Endothelial cell of umbilical vein (primary cell): Measurements from ENCODE around the gene AURKAIP1. TPM values are rescaled to one million over a fixed set of nuclear protein-coding genes. Genes with fewer than 3 reads are reported as not detected.

Experiments
- BruUV-seq: library from RNA; stranded (reverse); fragments of 400-500 nt; replicated peaks from 2 replicates; lab custom pipeline; 2021; lab: Mats Ljungman, UMichigan
- CTCF ChIA-PET: fragments of 300-600, 350-600 bp; sonication (Branson Sonifier 250); formaldehyde crosslinking; loops from one replicate; lab custom pipeline; 2021; ENCODE audit warnings: antibody characterized with exemption, inconsistent platforms; lab: Charles Lee
- POLR2A ChIA-PET: fragments of 300-600, 350-600 bp; sonication (Branson Sonifier 250); formaldehyde crosslinking; loops from one replicate; lab custom pipeline; 2021; ENCODE audit warnings: antibody characterized with exemption, inconsistent platforms; lab: Charles Lee
- DNase-seq: peaks from one replicate; pipeline ENCODE4 v3.0.0-alpha.2; 2011; ENCODE audit warnings: low read depth, low spot score
- FAIRE-seq: peaks from 2 replicates; lab custom pipeline; 2011; peaks lifted over from hg19 to GRCh38; lab: Jason Lieb, UNC
- H2AFZ ChIP-seq: 2 replicates; pipeline ENCODE4 v1.6.0; 2012; ENCODE audit warnings: low read depth, low read length, control low read depth, inconsistent platforms
- H3K27ac ChIP-seq: 2 replicates; pipeline ENCODE4 v1.5.1; 2011; ENCODE audit warnings: low read depth, mild to moderate bottlenecking, control low read depth, low read length, moderate library complexity; ENCODE audit not compliant: insufficient read depth
- H3K27me3 ChIP-seq, 2 experiments: 2 replicates each; pipeline versions ENCODE4 v1.6.0 to v1.6.1; 2011; ENCODE audit warnings: low read length in 2 of 2, mixed read lengths in 1 of 2; ENCODE audit not compliant: control insufficient read depth in 2 of 2, insufficient read depth in 2 of 2
- H3K36me3 ChIP-seq, 2 experiments: 2 replicates in 1 of 2; 3 replicates in 1 of 2; pipeline ENCODE4 v1.5.1; 2011; ENCODE audit warnings: low read length in 2 of 2, mild to moderate bottlenecking in 1 of 2, moderate library complexity in 1 of 2; ENCODE audit not compliant: control insufficient read depth in 2 of 2, insufficient read depth in 2 of 2; ENCODE audit errors: extremely low read depth in 1 of 2
- H3K4me1 ChIP-seq: 3 replicates; pipeline ENCODE4 v1.5.1; 2011; ENCODE audit warnings: mild to moderate bottlenecking, low read length; ENCODE audit not compliant: control insufficient read depth, insufficient read depth; ENCODE audit errors: extremely low read depth
- H3K4me2 ChIP-seq: 2 replicates; pipeline ENCODE4 v1.6.1; 2011; ENCODE audit warnings: low read length, control low read depth, mixed read lengths; ENCODE audit not compliant: insufficient read depth
- H3K4me3 ChIP-seq, 3 experiments: fragments of 200-600 bp in 1 of 3; sonication (generic), shearing (Covaris generic) in 1 of 3; replicated peaks in 1 of 3; 2 replicates each; pipeline ENCODE4 v1.5.1; 2011 to 2016; ENCODE audit warnings: control low read depth in 3 of 3, low read length in 3 of 3, mild to moderate bottlenecking in 2 of 3, inconsistent platforms in 1 of 3, low read depth in 1 of 3, moderate library complexity in 1 of 3; ENCODE audit not compliant: insufficient read depth in 1 of 3
- H3K79me2 ChIP-seq: 2 replicates; pipeline ENCODE4 v1.6.0; 2012; ENCODE audit warnings: low read length, inconsistent platforms; ENCODE audit not compliant: control insufficient read depth, insufficient read depth
- H3K9ac ChIP-seq: replicated peaks from 2 replicates; pipeline ENCODE3; 2011; ENCODE audit warnings: low read length, control low read depth; ENCODE audit not compliant: insufficient read depth; ENCODE audit errors: extremely low read depth
- H3K9me1 ChIP-seq: replicated peaks from 3 replicates; pipeline ENCODE4 v1.6.0; 2011; ENCODE audit warnings: mild to moderate bottlenecking, low read length; ENCODE audit not compliant: control insufficient read depth, insufficient read depth; ENCODE audit errors: extremely low read depth
- H3K9me3 ChIP-seq: replicated peaks from 2 replicates; pipeline ENCODE4 v1.5.1; 2012; ENCODE audit warnings: low read length, inconsistent platforms; ENCODE audit not compliant: control insufficient read depth, insufficient read depth
- H4K20me1 ChIP-seq: replicated peaks from 2 replicates; pipeline ENCODE3; 2011; ENCODE audit warnings: mild to moderate bottlenecking, low read length; ENCODE audit not compliant: control insufficient read depth, insufficient read depth; ENCODE audit errors: extremely low read depth
- EZH2 ChIP-seq: IDR thresholded peaks from 2 replicates; pipeline ENCODE4 v1.6.1; 2012; ENCODE audit warnings: borderline replicate concordance, low read depth, mild to moderate bottlenecking, moderate library complexity, low read length, inconsistent platforms; ENCODE audit not compliant: severe bottlenecking
- FOS ChIP-seq: IDR thresholded peaks from 2 replicates; pipeline ENCODE4 v1.6.1; 2011; ENCODE audit warnings: mild to moderate bottlenecking, low read length, moderate library complexity, borderline replicate concordance; ENCODE audit not compliant: insufficient read depth
- JUN ChIP-seq: IDR thresholded peaks from 2 replicates; pipeline ENCODE4 v1.6.1; 2011; ENCODE audit warnings: borderline replicate concordance, low read depth; ENCODE audit not compliant: insufficient read length, insufficient read depth
- dilution Hi-C: fragments of 300-500 bp; cut with MboI; formaldehyde crosslinking; loops from one replicate; pipeline ENCODE4 v1.15.0; 2019; ENCODE audit warnings: low sequenced_read_pairs; ENCODE audit not compliant: extremely low pct_ligation_motif_present
- intact Hi-C: fragments of 100-400 bp; cut with micrococcal nuclease; formaldehyde crosslinking; loops from one replicate; pipeline ENCODE4 v1.10.0; 2022
- polyA plus RNA-seq, 4 experiments: library from polyadenylated mRNA; depleted of rRNA in 3 of 4; stranded (reverse) in 3 of 4; unstranded in 1 of 4; fragments of >200 nt; gene quantifications; 2 replicates each; pipeline versions ENCODE4 v1.2.1 to v1.2.3, GENCODE V29; 2011 to 2012; ENCODE audit warnings: missing spikeins in 1 of 4
- total RNA-seq: library from RNA; stranded (reverse); gene quantifications from 2 replicates; pipeline ENCODE4 v1.2.3, GENCODE V29; 2021
- TF ChIP-seq, protein P1 (sequence below), 2 donors: IDR thresholded peaks; 1 replicate in 1 of 2; 2 replicates in 1 of 2; pipeline ENCODE4 v1.5.1; 2011; ENCODE audit warnings: low read length in 2 of 2, mild to moderate bottlenecking in 2 of 2, moderate library complexity in 2 of 2, control low read depth in 1 of 2, inconsistent platforms in 1 of 2, low read depth in 1 of 2; ENCODE audit not compliant: insufficient read depth in 1 of 2; ENCODE audit errors: extremely low read depth in 1 of 2
- TF ChIP-seq, protein P2 (sequence below): IDR thresholded peaks from 2 replicates; pipeline ENCODE4 v1.6.1; 2011; ENCODE audit not compliant: insufficient read depth, insufficient read length

AURKAIP1 gene
- total and polyA plus RNA-seq, 2 donors (not counting 3 experiments of a cell fraction or from before 2014, with no cell fraction given): 73.3 to 151 TPM

DNA sequence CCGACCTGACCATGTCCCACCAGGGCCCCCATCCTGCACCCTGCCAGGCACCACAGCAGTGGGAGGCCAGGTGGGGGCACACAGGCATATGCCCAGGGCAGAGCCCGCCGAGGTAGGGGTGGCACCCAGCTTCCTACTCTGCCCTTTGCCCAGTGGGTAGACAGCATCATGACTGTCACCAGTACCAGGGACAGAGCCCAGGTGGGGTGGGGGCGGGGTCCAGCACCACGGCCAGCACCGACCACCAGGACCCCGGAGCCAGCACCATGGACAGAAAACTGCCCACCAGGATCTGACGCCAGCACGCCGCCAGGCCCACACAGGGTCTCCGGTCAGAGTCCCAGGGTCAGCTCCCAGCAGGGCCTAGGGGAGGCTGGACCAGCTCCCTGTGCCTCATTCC, 40.2 kb downstream of the AURKAIP1 start:
- no peak for FAIRE-seq
- dilution Hi-C loops: no loop called here
- Histone ChIP-seq H3K9ac (no peak overlapping the region), H3K79me2 (no peaks in the 10 kb centered on the region), H3K9me3 (no peaks in the 10 kb centered on the region), H3K36me3 (peaks cover 0 to 8% of the 10 kb centered on the region in 2 experiments), H3K27ac (no peak overlapping the region), H3K4me2 (no peak overlapping the region), H2AFZ (no peak overlapping the region), H3K9me1 (no peaks in the 10 kb centered on the region), H4K20me1 (no peaks in the 10 kb centered on the region), H3K4me3 (no peak overlapping the region), H3K27me3 (no peaks in the 10 kb centered on the region), H3K4me1 (no peaks in the 10 kb centered on the region)
- no TSS peak for BruUV-seq
- CTCF ChIA-PET: interaction anchor here (0.9 kb wide), 1 partner anchor 170 kb away, joined by 3 read pairs; no protein-coding TSS in a partner anchor
- intact Hi-C loops: no loop called here
- TF ChIP-seq FOS (no peak), EZH2 (no peak), JUN (no peak)
- TF ChIP-seq, protein P1, sequence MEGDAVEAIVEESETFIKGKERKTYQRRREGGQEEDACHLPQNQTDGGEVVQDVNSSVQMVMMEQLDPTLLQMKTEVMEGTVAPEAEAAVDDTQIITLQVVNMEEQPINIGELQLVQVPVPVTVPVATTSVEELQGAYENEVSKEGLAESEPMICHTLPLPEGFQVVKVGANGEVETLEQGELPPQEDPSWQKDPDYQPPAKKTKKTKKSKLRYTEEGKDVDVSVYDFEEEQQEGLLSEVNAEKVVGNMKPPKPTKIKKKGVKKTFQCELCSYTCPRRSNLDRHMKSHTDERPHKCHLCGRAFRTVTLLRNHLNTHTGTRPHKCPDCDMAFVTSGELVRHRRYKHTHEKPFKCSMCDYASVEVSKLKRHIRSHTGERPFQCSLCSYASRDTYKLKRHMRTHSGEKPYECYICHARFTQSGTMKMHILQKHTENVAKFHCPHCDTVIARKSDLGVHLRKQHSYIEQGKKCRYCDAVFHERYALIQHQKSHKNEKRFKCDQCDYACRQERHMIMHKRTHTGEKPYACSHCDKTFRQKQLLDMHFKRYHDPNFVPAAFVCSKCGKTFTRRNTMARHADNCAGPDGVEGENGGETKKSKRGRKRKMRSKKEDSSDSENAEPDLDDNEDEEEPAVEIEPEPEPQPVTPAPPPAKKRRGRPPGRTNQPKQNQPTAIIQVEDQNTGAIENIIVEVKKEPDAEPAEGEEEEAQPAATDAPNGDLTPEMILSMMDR (IDR thresholded peaks at IDR 0.05; ENCODE audit: extremely low read depth in 1 of 2, insufficient read depth in 1 of 2, low read depth in 1 of 2, low read length in 2 of 2): no peak
- TF ChIP-seq, protein P2, sequence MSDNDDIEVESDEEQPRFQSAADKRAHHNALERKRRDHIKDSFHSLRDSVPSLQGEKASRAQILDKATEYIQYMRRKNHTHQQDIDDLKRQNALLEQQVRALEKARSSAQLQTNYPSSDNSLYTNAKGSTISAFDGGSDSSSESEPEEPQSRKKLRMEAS: no peak
- POLR2A ChIA-PET: no interaction called here
- no peak for DNase-seq
